ENCODE measurements around the gene GUCY1A2. TPM values are rescaled to one million over a fixed set of nuclear protein-coding genes. Genes with fewer than 3 reads are reported as not detected.

GUCY1A2 gene
- total RNA-seq, 2 donors from 2014 or later: 4.4 to 6.3 TPM

- ATAC-seq: no peak
- H3K4me1 ChIP-seq: no peaks in the 10 kb centered on the region
- intact Hi-C loops (cut with DNase I): no loop called here
- no peak overlapping the region for H3K4me3 ChIP-seq
- H3K27me3 ChIP-seq: no peaks in the 10 kb centered on the region
- no peak overlapping the region for H3K27ac ChIP-seq
- WGBS, 2 donors: 75 to 78% methylated on average over 3 of the region's 3 CpGs
- TF ChIP-seq CTCF (IDR thresholded peaks at IDR 0.05) (no peak), POLR2A (IDR thresholded peaks at IDR 0.05) (no peak)
- no peak for DNase-seq
- H3K36me3 ChIP-seq (replicated peaks in 1 of 2; ENCODE audit: insufficient read depth in 1 of 2, low read depth in 2 of 2): no peaks in the 10 kb centered on the region
- no peaks in the 10 kb centered on the region for H3K9me3 ChIP-seq
Measured at GRCh38 chr11:106624377-106624776, 393.9 kb downstream of the GUCY1A2 start.

All from body of pancreas (tissue), 4 donors.